ENCODE measurements around the gene APEH.

GRCh38 chr3:49721896-49722781, 48.0 kb downstream of the APEH start:
- TF ChIP-seq TCF7L2 (IDR thresholded peaks at IDR 0.05; ENCODE audit: borderline replicate concordance, low read depth, low read length) (no peak), ZNF692 (tag by site-specific recombination; IDR thresholded peaks at IDR 0.05) (no peak), CTCF (tag by site-specific recombination; IDR thresholded peaks at IDR 0.05) (no peak), ZBTB6 (tag by site-specific recombination; IDR thresholded peaks at IDR 0.05) (no peak), ZFP3 (tag by site-specific recombination; IDR thresholded peaks at IDR 0.05; ENCODE audit: low read depth) (no peak), ZNF184 (tag by site-specific recombination; IDR thresholded peaks at IDR 0.05) (no peak), ZNF24 (tag by site-specific recombination; IDR thresholded peaks at IDR 0.05) (no peak)
- TF ChIP-seq, protein P1, sequence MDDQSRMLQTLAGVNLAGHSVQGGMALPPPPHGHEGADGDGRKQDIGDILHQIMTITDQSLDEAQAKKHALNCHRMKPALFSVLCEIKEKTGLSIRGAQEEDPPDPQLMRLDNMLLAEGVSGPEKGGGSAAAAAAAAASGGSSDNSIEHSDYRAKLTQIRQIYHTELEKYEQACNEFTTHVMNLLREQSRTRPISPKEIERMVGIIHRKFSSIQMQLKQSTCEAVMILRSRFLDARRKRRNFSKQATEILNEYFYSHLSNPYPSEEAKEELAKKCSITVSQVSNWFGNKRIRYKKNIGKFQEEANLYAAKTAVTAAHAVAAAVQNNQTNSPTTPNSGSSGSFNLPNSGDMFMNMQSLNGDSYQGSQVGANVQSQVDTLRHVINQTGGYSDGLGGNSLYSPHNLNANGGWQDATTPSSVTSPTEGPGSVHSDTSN (CRISPR knock-in tag; IDR thresholded peaks at IDR 0.05), result no peak
- TF ChIP-seq, protein P2, sequence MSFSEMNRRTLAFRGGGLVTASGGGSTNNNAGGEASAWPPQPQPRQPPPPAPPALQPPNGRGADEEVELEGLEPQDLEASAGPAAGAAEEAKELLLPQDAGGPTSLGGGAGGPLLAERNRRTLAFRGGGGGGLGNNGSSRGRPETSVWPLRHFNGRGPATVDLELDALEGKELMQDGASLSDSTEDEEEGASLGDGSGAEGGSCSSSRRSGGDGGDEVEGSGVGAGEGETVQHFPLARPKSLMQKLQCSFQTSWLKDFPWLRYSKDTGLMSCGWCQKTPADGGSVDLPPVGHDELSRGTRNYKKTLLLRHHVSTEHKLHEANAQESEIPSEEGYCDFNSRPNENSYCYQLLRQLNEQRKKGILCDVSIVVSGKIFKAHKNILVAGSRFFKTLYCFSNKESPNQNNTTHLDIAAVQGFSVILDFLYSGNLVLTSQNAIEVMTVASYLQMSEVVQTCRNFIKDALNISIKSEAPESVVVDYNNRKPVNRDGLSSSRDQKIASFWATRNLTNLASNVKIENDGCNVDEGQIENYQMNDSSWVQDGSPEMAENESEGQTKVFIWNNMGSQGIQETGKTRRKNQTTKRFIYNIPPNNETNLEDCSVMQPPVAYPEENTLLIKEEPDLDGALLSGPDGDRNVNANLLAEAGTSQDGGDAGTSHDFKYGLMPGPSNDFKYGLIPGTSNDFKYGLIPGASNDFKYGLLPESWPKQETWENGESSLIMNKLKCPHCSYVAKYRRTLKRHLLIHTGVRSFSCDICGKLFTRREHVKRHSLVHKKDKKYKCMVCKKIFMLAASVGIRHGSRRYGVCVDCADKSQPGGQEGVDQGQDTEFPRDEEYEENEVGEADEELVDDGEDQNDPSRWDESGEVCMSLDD (tag by site-specific recombination; IDR thresholded peaks at IDR 0.05), result no peak
- TF ChIP-seq, protein P3, sequence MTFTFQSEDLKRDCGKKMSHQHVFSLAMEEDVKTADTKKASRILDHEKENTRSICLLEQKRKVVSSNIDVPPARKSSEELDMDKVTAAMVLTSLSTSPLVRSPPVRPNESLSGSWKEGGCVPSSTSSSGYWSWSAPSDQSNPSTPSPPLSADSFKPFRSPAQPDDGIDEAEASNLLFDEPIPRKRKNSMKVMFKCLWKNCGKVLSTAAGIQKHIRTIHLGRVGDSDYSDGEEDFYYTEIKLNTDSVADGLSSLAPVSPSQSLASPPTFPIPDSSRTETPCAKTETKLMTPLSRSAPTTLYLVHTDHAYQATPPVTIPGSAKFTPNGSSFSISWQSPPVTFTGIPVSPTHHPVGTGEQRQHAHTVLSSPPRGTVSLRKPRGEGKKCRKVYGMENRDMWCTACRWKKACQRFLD (tag by site-specific recombination; IDR thresholded peaks at IDR 0.05), result no peak
- TF ChIP-seq, protein P4, sequence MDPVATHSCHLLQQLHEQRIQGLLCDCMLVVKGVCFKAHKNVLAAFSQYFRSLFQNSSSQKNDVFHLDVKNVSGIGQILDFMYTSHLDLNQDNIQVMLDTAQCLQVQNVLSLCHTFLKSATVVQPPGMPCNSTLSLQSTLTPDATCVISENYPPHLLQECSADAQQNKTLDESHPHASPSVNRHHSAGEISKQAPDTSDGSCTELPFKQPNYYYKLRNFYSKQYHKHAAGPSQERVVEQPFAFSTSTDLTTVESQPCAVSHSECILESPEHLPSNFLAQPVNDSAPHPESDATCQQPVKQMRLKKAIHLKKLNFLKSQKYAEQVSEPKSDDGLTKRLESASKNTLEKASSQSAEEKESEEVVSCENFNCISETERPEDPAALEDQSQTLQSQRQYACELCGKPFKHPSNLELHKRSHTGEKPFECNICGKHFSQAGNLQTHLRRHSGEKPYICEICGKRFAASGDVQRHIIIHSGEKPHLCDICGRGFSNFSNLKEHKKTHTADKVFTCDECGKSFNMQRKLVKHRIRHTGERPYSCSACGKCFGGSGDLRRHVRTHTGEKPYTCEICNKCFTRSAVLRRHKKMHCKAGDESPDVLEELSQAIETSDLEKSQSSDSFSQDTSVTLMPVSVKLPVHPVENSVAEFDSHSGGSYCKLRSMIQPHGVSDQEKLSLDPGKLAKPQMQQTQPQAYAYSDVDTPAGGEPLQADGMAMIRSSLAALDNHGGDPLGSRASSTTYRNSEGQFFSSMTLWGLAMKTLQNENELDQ (tag by site-specific recombination; IDR thresholded peaks at IDR 0.05; ENCODE audit: low read depth), result no peak
